Measurements from ENCODE around the gene RAET1G. TPM values are rescaled to one million over a fixed set of nuclear protein-coding genes. Genes with fewer than 3 reads are reported as not detected.

Gene RAET1G
- total RNA-seq, 1 donor: 1.8 TPM

DNA sequence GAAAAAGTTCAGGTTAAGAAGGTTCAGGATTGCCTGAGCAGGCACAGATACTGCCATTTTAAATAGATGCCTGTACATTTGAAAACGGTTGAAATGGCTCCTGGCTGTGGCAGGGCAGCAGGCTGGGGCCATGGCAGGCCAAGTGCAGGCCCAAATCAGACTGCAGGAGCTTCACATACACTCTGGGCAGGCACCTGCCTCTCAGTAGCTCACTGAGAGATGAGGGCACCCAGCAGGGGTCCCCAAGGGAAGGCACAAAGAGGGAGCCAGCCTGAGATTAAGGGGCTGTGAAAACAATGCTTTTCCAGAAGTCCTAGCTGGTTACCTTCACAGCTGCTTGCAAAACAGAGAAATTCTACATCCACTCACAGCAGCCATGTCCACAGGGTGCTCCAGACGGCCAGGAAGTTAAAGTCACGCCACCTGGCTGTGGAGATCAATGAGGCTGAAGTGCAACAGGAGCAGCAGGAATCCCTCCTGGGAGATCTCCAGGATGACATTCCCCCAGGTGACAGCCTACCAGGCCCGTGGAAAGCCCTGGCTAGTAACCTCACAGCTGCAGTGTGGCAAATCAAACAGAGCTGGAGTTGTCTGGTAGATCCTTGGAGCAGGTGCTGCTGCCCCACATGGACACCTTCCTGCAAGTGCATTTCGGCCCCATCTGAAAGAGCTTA is 18.8 kb downstream of the RAET1G start:
- no peaks in the 10 kb centered on the region for H3K4me1 ChIP-seq (ENCODE audit: insufficient read depth, low read length)
- no peaks in the 10 kb centered on the region for H3K9me3 ChIP-seq (ENCODE audit: low read depth, low read length)
- H3K27ac ChIP-seq (ENCODE audit: low read depth, low read length): no peak overlapping the region
- H3K4me3 ChIP-seq (ENCODE audit: insufficient read depth, low read length): no peak overlapping the region
- no peaks in the 10 kb centered on the region for H3K36me3 ChIP-seq (ENCODE audit: insufficient read depth, low read length)
- H3K27me3 ChIP-seq (ENCODE audit: insufficient read depth, low read length): no peaks in the 10 kb centered on the region
- H3K79me2 ChIP-seq (ENCODE audit: insufficient read depth, low read length): no peaks in the 10 kb centered on the region
- no peak overlapping the region for H3K4me2 ChIP-seq (ENCODE audit: insufficient read depth, low read length)
- DNase-seq (ENCODE audit: insufficient read length, low spot score, missing footprints): no peak
- no peak overlapping the region for H2AFZ ChIP-seq (ENCODE audit: low read length)
- H4K20me1 ChIP-seq (ENCODE audit: insufficient read depth, low read length): no peaks in the 10 kb centered on the region
- TF ChIP-seq, protein P1, sequence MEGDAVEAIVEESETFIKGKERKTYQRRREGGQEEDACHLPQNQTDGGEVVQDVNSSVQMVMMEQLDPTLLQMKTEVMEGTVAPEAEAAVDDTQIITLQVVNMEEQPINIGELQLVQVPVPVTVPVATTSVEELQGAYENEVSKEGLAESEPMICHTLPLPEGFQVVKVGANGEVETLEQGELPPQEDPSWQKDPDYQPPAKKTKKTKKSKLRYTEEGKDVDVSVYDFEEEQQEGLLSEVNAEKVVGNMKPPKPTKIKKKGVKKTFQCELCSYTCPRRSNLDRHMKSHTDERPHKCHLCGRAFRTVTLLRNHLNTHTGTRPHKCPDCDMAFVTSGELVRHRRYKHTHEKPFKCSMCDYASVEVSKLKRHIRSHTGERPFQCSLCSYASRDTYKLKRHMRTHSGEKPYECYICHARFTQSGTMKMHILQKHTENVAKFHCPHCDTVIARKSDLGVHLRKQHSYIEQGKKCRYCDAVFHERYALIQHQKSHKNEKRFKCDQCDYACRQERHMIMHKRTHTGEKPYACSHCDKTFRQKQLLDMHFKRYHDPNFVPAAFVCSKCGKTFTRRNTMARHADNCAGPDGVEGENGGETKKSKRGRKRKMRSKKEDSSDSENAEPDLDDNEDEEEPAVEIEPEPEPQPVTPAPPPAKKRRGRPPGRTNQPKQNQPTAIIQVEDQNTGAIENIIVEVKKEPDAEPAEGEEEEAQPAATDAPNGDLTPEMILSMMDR (IDR thresholded peaks at IDR 0.05; ENCODE audit: extremely low read depth, low read depth, low read length): no peak

DNA sequence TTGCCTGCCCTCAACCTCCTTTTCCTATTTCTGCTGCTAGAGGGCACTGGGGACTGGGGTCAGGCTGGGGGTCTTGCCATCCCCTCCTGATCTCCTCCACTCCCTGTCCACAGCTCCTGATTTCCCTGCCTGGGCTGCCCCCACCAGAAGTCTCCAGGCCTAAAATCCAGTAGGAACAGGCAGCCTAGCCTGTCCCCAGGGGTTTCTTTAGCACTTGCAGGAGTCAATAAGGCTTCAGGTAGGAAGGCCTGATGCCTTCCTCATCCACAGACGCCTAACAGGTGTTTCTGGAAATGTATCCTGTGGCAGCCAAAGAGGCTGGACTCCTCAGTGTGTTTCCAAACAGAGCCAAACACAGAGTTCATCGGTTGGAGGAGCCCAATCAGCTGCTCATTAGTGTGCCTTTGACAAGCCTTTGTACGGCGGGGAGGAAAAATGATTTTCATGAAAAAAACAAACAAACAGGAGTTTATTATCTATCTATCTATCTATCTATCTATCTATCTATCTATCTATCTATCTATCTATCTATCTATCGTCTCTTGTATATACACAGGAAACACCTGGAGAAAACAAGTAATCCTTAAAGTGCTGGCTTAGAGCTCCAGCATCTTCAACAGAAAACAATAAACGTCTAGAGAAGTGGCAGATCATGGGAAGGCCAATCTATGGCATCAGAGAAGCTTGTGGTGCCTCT is 21.3 kb downstream of the RAET1G start:
- H3K4me1 ChIP-seq (ENCODE audit: insufficient read depth, low read length): peaks cover 13% of the 10 kb centered on the region
- H3K27me3 ChIP-seq (ENCODE audit: insufficient read depth, low read length): no peaks in the 10 kb centered on the region
- H2AFZ ChIP-seq (ENCODE audit: low read length): no peak overlapping the region
- TF ChIP-seq, protein P1 (IDR thresholded peaks at IDR 0.05; ENCODE audit: extremely low read depth, low read depth, low read length): no peak
- no peak for DNase-seq (ENCODE audit: insufficient read length, low spot score, missing footprints)
- H3K9me3 ChIP-seq (ENCODE audit: low read depth, low read length): no peaks in the 10 kb centered on the region
- no peaks in the 10 kb centered on the region for H3K79me2 ChIP-seq (ENCODE audit: insufficient read depth, low read length)
- no peaks in the 10 kb centered on the region for H3K36me3 ChIP-seq (ENCODE audit: insufficient read depth, low read length)
- H3K4me3 ChIP-seq (ENCODE audit: insufficient read depth, low read length): no peak overlapping the region
- no peak overlapping the region for H3K4me2 ChIP-seq (ENCODE audit: insufficient read depth, low read length)
- H4K20me1 ChIP-seq (ENCODE audit: insufficient read depth, low read length): no peaks in the 10 kb centered on the region
- no peak overlapping the region for H3K27ac ChIP-seq (ENCODE audit: low read depth, low read length)

DNA sequence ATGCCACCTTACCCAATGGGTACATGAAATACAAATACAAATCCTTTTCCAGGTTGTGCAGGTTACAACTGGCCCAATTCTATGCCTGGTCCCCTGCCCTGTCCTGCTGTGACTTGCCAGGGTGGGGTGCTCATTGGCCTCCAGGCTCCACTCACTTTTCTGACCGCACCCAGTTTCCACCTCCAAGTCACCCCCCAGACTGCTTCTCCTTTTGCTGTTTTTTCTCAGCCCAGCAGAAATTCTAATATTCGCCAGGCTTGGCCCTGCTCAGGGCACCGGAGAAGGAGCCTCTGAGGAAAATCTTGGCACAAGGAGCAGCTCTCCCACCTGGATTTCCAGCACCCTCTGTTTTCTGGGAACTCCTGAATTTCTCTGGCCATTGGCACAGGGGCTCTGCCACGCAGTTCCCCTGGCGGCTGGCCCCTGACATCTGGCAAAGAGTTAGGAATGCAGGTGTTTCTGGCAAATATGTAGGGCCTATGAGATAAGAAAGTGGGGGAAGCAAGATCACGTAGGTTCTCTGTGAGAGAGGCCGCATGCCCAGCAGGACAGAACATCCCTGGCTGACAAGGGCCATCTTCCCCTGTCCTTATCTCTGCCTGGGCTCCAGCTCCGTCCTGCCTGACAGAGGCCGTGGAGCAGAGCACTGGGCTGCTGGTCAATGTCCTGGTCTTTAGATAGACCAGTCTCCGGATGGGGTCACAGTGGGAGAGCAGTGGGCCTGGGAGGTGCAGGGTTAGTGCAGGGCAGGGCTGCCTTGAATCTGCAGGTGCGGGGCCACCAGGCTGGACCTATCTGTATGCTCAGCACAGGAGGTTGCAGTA is 22.1 kb downstream of the RAET1G start:
- H2AFZ ChIP-seq (ENCODE audit: low read length): no peak overlapping the region
- H3K4me3 ChIP-seq (ENCODE audit: insufficient read depth, low read length): no peak overlapping the region
- no peak overlapping the region for H3K27ac ChIP-seq (ENCODE audit: low read depth, low read length)
- no peaks in the 10 kb centered on the region for H4K20me1 ChIP-seq (ENCODE audit: insufficient read depth, low read length)
- no peaks in the 10 kb centered on the region for H3K79me2 ChIP-seq (ENCODE audit: insufficient read depth, low read length)
- peaks cover 21% of the 10 kb centered on the region for H3K4me1 ChIP-seq (ENCODE audit: insufficient read depth, low read length)
- TF ChIP-seq, protein P1 (IDR thresholded peaks at IDR 0.05; ENCODE audit: extremely low read depth, low read depth, low read length): no peak
- no peaks in the 10 kb centered on the region for H3K36me3 ChIP-seq (ENCODE audit: insufficient read depth, low read length)
- no peak overlapping the region for H3K4me2 ChIP-seq (ENCODE audit: insufficient read depth, low read length)
- DNase-seq (ENCODE audit: insufficient read length, low spot score, missing footprints): no peak
- H3K9me3 ChIP-seq (ENCODE audit: low read depth, low read length): no peaks in the 10 kb centered on the region
- H3K27me3 ChIP-seq (ENCODE audit: insufficient read depth, low read length): no peaks in the 10 kb centered on the region

Measured in osteoblast (primary cell).